Erythroblast (primary cell): Measurements from ENCODE around the gene KREMEN2.

ENCODE experiments used
- GATA1 ChIP-seq: IDR thresholded peaks from 2 replicates; pipeline ENCODE4 v1.6.1; 2011; ENCODE audit warnings: low read depth, mild to moderate bottlenecking, control low read depth, low read length, moderate library complexity
- POLR2A ChIP-seq: IDR thresholded peaks from 2 replicates; pipeline ENCODE4 v1.6.1; 2011; ENCODE audit warnings: mild to moderate bottlenecking, low read length

DNA sequence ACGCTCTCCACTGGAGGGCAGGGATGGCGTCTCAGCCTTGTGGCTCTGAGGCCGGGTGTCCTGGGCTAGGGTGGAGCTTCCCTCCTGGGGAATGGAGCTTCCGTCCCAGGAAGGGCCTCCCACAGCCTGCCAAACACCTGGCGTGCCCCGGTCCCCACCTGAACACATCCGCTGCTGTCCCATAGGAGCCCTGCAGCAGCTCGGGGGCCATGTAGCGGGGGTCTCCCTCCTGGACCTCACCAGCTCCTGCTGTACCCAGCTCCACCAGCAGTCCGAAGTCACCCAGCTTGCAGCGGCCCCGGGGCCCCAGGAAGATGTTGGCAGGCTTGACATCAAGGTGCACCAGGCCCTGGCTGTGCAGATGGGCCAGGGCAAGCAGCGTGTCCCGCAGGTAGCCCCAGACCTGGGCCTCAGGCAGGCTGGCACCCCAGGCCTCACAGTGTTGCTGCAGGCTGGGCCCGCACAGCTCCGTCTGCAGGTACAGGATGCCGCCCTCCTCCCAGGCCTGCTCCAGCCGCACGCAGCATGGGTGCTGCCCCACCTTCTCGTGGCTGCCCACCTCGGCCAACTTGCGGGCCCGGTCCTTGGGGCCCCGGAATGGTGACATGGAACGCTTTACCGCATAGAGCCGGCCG lies 11.2 kb downstream of the KREMEN2 start:
- TF ChIP-seq POLR2A (peak; percentile 9), GATA1 (no peak)
